HG03432 (cell line): ENCODE measurements around the gene LIMCH1.
"Not testable (repeated sequence)": the region's sequence is repeated elsewhere in the genome, so short reads cannot be mapped to it uniquely, and the experiment has no call there.

Experiments
- ATAC-seq: cut with Tn5 transposase; IDR thresholded peaks from one replicate; pipeline ENCODE4 v1.9.1; 2021; ENCODE audit warnings: mild to moderate bottlenecking, moderate library complexity; ENCODE audit not compliant: unreplicated experiment

LIMCH1 gene

DNA sequence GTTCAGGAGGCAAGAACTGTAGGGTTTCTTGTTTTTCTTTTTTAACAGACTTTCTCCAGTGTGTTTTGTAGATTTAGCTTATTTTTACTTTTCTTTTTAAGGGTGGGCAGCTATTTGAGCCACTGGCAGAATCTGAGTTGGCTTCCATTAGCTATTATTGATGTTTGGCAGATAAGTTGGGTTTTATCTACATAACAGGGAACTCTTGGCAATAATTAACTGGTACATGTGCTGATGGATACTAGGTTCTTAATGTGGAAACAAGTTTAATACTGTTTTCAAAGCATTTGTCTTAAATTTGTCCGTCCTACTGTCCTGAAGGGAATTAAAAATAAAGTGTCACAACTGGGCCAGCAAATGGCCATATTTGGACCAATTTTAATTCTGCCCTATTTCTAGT, 130.1 kb downstream of the LIMCH1 start:
- no peak for ATAC-seq

DNA sequence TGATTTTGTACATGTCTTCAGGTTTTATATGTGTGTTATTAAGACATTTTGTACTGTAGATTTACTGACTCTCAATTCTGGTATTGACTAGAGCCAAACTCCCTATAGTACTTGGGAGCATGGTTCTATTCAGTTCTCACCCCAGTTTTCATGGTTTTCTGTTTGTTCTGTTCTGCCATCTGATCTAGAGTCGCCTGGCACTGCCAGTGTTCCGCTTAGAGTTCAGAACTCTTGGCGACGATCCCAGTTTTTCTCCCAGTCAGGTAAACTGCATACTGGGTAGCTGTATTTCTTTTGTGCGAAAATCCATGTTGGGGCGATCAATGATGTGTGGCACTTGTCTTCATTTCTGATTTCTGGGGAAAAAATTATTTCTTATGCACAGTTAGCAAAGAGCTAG, 132.6 kb downstream of the LIMCH1 start:
- ATAC-seq, result no peak

DNA sequence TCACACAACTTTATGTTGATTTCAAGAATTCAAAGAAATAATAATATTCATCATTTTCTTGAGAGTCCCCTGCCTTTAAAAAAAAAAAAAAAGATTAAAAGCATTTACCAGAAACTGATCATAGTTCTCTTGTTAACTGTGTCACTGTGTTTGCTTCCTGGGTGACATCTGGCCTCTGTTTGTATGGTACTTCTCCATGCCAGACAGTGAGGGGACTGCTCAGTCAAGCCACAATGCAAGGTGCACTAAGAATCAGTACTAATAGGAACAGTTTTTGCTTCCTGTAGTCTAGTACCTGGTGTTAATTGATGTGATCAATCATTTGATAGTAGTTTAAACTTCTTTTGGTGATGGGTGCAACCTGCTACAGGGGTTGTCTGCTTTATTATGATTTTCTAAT, 133.0 kb downstream of the LIMCH1 start:
- no peak for ATAC-seq

DNA sequence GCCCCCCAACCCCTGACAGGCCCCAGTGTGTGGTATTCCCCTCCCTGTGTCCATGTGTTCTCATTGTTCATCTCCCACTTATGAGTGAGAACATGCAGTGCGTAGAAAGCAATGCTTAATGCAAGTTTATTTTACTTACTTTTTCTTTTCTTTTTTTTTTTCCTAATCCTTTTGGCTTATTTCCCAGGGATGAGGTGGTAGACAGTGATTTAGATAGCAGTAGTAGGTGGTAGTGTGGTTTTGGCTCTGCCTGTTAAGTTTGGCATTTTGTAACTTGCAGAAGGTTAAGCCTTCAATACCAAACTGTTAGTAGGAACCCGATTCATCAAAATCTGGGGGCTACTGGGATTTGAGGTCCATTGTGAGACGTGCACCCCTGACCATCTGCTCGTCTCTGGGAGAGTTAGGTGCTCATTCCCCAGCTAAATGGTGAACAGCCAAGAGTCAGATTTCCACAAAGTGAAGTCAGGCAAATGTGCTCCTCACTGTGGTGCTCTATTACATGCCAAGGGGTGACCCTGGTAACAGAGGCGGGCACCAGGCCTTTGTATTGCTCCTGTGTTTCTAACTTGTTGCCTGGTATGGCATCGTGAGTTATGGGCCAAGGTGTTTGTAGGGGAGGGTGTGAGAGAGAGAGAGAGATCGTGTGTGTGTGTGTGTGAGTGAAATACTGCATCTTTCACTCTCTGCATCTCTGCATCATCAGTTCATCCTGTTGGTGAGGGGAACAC, 140.3 kb downstream of the LIMCH1 start:
- ATAC-seq, result no peak

DNA sequence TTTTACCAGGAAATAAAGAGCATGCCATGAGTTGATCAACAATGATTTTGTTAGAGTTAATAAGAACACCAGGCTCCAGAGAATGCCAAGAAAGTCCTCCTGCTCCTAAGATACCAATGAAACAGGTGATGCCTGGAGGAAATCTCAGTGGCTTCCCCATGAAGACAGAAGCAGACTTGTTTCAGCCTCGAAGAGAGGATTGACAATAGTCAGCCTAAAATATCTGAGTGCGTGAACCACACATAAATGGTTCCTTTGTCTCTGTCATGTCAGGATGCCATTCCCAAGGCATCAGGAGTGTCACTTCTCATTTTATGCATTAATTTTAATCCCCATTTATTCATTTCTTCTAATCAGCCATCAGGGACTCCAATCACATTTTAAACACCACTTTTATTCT, 141.0 kb downstream of the LIMCH1 start:
- ATAC-seq, result no peak

DNA sequence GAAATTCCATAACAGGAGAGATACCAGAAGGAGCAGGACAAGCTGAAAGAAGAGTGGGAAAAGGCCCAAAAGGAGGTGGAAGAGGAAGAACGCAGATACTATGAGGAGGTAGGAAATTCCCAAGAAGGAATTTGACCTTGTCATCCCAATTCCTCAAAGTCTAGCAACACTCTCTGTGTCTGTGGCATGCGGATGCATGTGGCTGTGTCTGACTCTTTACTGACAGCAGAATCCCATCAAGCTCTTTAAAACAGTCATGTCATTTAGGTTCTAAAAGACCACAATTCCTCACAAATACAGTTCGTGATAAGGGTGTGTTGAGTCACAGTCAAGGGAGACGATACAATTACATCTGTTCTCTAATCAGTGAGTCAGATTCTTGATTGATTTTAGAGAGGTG, 142.0 kb downstream of the LIMCH1 start:
- no peak for ATAC-seq

DNA sequence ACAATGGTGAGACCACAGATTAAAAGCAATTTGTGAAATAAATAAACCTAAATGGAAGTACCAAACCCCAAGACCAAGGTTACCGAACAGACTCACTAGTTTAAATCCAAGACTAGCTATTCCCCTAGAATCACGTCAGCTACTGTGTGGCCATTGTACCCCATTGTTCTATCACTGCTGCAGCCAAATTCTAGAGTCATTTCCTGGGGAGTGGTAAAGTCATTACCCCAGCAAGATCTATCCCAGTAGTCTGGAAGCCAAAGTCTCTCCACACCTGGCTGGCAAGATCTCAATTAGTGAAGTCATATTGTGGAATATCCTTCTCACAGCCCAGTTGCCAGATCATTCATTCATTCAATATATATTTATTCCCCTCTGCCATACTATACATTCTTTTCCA, 143.1 kb downstream of the LIMCH1 start:
- ATAC-seq, result no peak

DNA sequence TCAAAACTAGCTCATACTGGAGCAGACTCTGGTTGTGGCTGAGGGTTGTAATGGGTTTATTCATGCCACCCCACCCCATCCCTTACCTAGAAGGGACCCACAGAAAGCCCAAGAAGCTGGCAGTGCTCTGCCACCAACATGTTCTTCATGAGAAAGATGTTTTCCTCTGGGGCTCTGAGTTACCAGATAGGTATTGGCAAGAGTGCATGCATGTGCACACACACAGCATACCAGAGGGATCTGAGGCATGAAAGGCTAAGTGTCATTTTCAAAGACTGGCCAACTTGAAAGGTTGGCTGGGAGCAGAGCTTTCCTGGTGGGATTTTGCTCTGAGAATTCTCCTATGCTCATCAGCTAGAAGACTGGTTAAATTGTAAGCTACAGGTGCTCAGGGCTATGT, 145.4 kb downstream of the LIMCH1 start:
- no peak for ATAC-seq

DNA sequence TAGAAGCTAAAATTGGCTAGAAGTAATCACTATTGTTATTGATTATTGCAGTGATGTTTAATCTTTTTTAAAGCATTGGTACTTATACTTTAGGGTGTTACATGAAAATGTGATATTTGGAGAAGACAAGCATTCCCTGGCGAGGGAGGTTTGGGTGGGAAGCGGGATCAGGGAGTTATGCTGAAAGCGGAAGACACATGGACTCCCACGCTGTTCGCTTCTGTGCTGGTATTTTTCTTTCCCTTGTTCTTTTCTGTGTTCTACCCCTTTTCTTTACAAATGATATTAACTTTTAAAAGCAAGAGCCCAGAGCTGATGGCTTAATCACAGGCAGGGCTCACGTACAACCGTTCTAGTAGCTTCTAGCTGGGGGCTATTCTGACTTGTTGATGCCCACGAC, 148.9 kb downstream of the LIMCH1 start:
- ATAC-seq, result no peak

DNA sequence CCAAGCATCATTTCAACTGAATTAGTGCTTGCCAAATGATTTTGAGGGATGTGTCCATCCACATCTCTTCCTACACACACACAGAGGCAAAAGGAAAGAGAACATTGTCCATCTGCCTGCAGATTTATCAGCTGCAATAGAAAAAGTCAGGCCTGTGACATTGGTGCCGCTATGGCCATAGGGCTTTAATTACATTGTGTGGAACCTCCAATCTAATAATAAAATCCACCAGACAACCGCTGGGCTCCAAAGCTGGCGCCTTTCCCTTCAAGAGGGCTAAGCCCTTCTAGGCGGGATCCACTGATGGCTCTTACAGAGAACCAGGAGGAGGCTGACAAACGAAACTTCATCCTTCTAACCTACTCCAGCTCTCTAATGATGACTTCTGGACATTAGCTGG, 150.0 kb downstream of the LIMCH1 start:
- ATAC-seq, result no peak

DNA sequence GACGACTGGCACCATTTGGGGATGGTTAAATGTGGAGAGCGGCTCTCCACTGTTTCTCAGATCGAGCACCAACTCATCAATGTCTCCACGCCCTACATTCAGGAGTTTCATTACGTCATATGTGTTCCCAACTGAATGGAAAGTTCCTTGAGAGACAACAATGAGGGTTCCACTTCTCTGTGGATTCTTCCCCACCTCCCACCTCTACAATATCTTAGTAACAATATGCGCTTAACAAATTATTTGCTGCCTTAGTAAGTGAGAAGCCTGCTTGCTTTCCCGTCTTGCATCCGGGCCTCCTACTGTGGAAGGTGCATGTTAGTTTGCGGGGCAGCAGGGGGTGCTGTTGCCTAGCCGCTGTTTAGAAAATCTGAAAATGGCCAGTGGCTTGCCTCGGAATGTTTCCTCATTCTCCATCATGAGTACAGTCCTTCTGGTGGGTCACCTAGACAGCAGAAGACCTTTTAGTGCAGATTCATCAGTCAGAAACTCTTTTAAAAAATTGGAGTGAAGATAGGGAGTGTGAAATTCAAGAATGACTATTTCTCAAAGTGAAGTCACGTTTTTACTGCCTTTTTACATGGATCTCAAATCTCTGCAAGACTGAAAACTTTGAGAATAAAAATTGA, 154.9 kb downstream of the LIMCH1 start:
- peak; percentile 80 for ATAC-seq

DNA sequence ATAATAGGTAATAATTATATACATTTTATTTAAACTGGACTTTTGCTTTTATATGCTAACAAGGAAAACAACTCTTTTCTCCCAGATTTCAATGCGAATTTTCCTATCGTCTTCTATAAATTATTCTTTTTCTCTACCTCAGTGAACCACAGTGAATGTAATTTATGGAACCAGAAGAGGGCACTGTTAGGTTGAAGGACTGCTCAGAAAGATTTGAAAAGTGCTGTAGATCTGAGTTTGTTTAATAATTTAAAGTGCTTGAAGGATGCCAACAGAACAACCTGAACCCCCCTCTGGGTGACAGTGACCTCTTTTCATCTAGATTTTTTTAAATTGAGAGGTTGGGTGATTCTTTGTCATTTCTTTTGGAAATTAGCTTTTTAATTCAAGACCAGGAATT, 155.7 kb downstream of the LIMCH1 start:
- ATAC-seq, result peak; percentile 40

DNA sequence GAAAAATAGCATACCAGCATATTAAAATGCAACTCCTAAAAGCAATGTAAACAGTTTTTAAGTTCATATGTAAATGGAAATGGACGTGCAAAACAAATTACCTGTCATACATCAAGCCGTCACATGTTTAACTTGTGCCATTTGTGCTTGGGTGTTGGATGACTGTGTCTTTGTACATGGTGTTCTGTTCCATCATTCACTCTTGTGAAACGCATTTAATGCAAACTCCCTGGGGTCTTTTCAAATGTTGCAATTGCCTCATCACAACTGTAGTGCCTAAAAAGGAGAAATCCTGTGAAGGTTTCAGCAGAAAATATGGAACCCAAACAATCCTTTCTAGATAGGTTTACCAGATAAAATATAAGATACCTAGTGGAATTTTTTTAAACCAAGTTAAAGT, 158.2 kb downstream of the LIMCH1 start:
- ATAC-seq, result no peak

DNA sequence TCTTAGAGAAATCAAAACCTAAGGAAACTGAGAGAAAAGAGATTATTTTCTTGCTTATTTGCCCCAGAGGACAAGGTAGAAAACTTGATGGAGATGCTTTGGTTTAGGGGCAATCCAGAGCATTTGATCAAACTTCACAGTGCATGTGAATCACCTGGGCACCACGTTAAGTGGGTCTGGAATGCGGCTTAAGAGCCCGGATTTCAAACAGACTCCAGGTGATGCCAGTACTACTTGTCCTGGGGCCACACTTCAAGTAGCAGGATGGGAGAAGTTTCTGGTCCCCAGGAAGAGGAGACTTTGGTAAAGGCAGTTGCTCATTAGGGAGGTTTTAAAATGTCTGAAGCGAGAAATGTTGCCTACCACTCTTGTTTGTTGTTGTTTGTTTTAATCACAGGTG, 158.8 kb downstream of the LIMCH1 start:
- ATAC-seq, result no peak

DNA sequence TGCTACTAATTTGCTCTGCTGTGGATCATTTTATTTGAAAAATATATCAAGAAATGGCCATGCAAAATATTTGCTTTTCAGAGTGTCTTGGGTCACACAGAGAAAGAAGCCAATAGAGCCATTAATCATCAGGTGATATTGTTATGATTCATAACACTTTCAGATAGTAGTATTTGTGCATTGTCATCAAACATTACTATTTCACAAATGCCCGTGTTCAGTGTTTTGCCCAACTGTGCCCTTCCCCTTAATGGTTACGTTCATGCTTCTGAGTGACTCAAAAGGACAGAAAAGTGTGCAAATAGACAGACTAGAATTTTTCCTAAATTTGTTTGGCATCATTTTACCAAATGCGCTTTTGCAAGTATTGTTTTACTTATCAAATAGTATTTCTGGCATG, 164.0 kb downstream of the LIMCH1 start:
- no peak for ATAC-seq

DNA sequence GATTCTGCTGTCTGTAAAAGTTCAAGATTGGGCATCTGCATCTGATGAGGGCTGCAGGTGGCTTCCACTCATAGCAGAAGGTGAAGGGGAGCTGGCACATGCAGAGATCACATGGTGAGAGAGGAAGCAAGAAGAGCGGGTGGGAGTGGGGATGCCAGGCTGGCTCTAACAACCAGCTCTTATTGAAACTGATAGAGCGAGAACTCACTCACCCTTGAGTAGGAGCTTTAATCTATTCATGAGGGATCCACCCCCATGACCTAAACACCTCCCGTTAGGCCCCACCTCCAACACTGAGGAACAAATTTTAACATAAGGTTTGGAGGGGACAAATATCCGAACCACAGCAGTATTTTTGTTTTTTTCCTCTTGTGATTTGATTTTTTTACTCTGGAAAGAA, 164.8 kb downstream of the LIMCH1 start:
- no peak for ATAC-seq

DNA sequence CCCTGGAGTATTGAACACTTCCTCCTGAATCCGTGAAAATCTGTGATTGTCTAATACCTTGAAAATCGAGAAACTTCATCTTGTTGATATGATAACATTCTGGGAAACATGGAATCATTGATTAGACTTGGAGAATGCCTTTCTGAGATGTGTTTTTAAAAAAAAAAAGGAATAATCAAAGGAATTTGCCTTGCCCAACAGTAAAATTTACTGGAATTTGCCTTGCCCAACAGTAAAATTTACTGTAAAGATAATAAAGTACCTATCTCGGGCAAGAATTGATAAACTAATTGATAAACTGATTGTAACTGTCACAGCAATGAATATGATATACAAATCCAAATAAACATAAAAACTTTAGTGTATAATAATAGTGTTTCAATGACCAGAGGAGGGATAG, 165.8 kb downstream of the LIMCH1 start:
- no peak for ATAC-seq

DNA sequence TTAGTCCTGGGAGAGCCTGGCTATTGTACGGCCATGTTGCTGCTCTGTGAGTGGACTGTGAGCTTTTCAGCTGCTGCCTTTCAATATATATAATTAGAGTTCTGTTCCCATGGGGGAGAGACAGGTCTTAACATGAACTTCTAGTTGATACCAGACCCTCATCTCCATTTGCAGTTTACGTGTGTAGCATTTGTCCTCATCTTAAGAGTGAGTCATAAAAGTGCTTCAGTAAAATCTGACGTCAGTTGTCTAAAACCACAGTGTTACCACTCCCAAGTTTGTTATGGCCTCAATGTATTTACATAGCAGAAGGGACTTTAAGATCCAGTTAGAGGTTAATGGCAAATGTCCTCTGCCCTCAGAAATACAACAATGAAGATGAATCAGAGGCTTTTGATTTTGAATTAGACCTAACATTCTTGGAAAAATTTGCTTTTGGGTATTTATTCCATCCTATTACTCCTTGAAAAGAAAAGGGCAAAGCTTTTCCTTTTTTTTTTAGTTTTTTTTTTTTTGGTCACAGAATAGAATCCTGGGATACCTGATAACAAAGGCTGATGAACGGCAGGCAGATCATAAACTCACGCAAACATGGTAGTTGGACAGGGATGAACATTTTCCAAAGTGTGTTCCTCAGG, 172.0 kb downstream of the LIMCH1 start:
- ATAC-seq, result no peak

DNA sequence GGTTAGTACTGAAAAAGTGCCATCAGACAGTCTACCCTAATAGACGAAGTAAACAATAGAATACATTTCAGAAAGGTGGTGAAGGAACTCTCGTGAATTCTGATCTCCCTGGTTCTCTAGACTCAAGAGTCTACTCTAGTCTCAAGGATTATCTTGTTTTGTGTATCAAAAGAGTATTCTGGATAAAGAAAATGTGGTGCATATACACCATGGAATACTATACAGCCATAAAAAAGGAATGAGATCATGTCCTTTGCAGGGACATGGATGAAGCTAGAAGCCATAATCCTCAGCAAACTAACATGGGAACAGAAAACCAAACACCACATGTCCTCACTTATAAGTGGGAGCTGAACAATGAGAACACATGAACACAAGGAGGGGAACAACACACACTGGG, 173.7 kb downstream of the LIMCH1 start:
- not testable (repeated sequence) for ATAC-seq

DNA sequence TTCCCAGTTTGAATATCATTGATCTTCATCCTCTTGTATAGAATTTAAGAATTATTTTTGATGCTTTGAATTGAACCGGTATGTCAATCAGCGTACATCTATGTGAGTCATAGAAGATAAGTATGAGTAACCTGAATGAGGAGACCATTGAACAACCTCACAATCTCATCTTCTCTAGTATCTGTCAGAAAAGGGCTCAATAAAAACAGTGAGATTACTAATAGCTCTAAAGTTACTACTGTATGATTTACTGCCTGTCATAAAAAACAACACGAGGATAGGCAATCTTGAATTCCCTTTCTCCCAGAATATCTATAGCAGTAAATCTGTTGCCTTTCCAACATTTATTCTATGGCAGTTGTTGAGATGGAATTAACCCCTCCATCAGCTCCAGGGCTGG, 174.5 kb downstream of the LIMCH1 start:
- ATAC-seq, result no peak

DNA sequence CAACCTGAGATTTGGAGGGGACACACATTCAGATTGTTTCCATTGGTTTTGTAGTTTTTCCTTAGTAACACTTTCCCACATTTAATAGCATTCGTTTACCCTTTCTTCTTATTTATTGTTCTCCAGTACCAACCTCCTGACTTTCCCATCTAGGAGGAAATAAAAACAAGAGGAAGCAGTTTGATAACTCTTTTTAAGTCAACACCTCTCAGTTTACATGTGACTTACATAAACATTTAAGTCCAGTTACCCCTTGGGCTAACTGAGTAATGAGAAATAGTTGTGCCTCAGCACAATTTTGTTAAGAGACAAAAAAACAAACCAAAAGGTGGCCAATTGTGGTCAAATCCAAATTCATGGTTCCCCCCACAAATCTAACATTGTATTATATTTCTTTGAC, 175.8 kb downstream of the LIMCH1 start:
- no peak for ATAC-seq

DNA sequence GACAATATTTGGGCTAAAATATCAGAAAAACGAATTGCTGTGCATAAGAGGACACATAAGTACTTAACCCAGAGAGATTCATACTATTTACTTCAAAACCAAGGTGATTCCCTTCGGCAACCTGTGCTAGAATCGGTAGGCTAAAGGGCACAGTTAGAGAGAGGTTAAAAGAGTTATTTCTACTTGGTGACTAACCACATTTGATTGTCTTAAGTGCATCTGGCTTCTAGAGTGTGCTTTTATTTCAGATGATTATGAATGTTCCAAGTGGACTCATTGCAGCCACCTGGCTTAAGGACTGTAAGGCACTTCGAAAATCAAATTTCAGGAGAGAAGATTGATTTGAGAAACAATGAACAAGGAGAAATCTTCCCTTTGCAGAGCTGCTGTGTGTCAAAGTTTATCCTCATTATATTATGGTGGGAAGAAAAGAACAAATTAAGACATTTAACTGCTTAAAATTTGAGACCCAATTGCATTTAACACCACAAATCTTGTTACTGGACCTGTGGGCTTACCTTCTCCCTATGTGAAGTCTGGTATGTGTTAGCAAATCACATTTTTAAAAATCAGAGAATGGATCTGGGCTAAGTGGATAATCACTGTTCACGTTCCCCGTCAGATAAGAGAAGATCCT, 176.5 kb downstream of the LIMCH1 start:
- no peak for ATAC-seq
